ENCODE results near the gene NCAPG2.

DNA sequence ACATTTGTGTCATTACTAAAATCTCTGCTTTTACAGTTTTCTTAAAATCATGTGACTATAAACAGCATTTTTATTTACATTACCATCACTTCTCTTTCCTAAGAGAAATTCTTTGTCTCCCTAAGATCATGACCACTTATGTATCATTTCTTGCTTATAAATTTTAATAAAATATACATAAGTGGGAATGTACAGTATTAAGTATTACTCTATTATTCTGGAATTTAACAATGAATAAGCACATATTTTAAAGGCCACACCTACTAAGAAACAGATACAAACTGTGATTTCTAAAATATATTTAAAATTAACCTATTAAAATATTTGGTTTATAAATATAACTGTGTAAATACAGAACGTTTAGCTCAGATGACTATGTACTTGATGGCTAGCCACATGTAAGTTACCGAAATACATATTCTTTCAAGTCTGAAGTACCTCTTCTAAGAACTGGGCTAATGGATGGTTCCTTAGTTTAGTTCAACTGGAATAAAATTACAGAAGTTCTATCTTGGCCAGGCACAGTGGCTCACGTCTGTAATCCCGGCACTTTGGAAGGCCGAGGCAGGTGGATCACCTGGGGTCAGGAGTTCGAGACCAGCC lies 83.7 kb downstream of the NCAPG2 start:
- no peak for TF ChIP-seq POLR2AphosphoS5 (IDR thresholded peaks at IDR 0.05; ENCODE audit: low read depth, low read length)
- TF ChIP-seq, protein P1, sequence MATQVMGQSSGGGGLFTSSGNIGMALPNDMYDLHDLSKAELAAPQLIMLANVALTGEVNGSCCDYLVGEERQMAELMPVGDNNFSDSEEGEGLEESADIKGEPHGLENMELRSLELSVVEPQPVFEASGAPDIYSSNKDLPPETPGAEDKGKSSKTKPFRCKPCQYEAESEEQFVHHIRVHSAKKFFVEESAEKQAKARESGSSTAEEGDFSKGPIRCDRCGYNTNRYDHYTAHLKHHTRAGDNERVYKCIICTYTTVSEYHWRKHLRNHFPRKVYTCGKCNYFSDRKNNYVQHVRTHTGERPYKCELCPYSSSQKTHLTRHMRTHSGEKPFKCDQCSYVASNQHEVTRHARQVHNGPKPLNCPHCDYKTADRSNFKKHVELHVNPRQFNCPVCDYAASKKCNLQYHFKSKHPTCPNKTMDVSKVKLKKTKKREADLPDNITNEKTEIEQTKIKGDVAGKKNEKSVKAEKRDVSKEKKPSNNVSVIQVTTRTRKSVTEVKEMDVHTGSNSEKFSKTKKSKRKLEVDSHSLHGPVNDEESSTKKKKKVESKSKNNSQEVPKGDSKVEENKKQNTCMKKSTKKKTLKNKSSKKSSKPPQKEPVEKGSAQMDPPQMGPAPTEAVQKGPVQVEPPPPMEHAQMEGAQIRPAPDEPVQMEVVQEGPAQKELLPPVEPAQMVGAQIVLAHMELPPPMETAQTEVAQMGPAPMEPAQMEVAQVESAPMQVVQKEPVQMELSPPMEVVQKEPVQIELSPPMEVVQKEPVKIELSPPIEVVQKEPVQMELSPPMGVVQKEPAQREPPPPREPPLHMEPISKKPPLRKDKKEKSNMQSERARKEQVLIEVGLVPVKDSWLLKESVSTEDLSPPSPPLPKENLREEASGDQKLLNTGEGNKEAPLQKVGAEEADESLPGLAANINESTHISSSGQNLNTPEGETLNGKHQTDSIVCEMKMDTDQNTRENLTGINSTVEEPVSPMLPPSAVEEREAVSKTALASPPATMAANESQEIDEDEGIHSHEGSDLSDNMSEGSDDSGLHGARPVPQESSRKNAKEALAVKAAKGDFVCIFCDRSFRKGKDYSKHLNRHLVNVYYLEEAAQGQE (IDR thresholded peaks at IDR 0.05; ENCODE audit: insufficient read depth in 1 of 2, low read depth in 2 of 2, low read length in 2 of 2): no peak
- TF ChIP-seq FOXP2 (optimal IDR thresholded peaks at IDR 0.05; ENCODE audit: borderline replicate concordance, extremely low read depth, extremely low read length, insufficient read depth): no peak
- no peak for TF ChIP-seq TAF1 (IDR thresholded peaks at IDR 0.05; ENCODE audit: borderline replicate concordance, insufficient read depth, low read length)

Data from PFSK-1 (cell line).